ENCODE results near the gene DNAJC15.

The DNAJC15 gene

DNA sequence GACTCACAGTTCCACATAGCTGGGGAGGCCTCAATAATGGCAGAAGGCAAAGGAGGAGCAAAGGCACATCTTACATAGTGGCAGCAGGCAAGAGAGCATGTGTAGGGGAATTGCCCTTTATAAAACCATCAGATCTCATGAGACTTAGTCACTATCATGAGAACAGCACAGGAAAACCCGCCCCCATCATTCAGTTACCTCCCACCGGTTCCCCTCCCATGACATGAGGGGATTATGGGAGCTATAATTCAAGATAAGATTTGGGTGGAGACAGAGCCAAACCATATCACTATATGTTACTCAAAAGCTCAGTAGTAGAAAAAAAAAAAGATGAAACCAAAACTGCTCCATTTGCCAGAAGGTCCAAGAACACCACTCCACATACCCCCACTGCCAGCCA, 58.5 kb downstream of the DNAJC15 start:
- no peak for DNase-seq (ENCODE audit: low read depth in 2 of 2, low spot score in 1 of 2)

DNA sequence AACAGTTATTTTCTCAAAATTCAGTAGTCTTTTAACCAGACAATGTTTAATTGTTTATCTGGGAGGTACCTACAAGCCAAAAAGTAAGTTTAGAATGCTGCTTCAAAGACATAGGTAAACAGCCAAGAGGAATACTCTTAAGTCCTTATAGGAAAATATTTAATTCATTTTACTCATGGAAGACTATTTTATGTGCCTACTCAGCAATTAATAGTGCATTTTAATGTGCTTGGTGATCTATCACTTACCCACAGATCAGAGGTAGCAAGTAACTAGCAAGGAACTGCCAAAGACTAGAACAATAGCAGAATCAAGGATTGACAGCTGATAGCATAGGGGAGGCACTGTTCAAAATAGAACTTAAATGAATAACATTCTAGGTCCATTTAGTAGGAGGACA, 60.4 kb downstream of the DNAJC15 start:
- DNase-seq (ENCODE audit: low read depth in 2 of 2, low spot score in 1 of 2), result no peak

DNA sequence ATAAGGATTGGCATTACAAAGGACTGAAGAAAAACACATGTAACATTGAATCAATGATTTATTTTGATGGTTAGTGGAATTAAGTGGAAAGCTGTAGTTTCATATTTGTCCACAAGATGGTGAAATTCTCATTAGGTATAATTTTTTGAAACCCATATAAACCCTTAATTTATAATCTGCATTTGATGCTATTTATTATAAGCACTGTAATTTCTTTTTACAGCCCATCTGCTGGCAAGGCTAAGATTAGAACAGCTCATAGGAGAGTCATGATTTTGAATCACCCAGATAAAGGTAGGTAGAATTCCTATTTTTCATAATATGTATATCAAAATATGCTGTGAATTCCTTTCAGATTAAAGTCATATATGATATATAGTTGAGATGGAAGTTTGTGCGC, 62.2 kb downstream of the DNAJC15 start:
- DNase-seq (ENCODE audit: low read depth in 2 of 2, low spot score in 1 of 2), result no peak

DNA sequence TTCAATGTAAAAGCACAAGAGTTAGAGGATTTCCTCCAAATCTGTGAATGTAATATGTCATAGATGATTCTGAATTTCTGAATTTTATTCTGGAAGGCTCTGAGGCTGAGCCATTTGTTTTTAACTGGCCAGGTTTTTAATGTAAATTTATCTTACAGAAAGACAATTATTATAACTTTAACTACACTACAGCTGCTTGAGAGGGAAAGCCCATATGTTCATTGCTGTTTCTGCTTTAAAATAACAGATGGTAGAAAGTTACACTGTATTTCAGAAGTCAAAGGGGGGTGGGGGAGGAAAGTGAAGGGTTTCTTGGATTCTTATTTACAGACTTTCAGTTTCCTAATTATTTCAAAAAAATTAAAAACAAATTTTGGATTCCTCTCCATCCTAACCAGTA, 62.8 kb downstream of the DNAJC15 start:
- no peak for DNase-seq (ENCODE audit: low read depth in 2 of 2, low spot score in 1 of 2)

DNA sequence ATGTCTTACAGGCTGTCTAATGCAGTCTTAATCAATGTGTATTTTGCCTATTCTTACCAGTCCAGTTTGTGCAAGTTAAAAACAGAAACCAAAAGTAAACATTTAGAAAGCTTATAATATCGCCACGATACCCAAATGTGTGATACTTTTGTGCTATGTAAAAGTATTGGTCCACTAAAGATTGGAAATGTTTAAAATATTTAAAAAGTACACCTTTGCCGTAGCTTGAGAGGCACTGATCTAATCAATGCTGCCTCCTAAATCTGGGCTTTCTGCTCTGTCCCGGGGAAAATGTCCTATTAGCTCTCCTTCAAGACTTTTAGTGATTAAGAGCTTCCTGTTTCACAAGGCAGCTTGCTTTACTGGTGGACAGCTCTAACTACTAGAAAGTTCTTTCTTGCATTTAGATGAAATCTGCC, 64.7 kb downstream of the DNAJC15 start:
- DNase-seq (ENCODE audit: low read depth in 2 of 2, low spot score in 1 of 2), result no peak

DNA sequence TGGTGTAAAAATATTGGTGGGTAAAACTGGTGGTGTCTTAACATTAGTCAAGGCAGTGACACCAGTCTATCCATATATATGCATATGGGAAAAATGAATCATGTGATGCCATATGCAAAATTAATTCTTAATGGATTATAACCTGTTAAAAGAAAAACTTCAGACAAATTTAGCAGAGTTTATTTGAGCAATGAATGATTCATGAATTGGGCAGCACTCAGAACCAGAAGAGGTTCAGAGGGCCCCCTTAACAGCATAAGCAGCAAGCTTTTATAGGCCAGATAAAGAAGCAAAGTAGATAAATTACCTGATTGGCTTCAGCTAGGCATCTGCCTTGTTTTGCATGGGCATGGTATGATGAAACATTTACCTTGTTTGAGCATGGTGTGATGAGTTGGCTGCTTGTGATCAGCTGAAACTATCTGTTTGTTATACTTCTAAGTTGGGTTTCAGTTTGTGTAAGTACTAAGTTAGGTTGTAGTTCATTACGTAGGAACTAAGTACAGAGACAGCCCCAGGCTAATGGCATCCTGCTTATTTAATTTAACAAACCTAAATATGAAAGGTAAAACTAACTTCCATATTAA, 66.6 kb downstream of the DNAJC15 start:
- no peak for DNase-seq (ENCODE audit: low read depth in 2 of 2, low spot score in 1 of 2)

DNA sequence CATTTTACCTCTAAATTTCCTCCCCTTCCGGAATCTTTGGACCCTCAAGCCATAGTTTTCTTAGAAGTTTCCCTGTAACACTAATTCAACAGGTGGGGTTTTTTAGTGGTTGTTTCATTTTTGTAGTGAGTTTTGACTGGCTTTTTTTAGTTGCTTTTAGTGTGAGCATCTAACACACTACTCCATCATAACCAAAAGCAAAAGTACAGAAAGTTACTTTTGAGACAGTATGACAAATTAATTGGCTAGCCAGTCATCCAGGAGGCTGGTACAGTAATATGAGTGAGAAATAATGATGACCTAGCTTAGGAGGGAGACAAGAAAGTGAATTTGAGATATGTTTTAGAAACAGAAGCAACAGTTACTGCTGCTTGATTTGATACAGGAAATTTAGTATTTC, 71.5 kb downstream of the DNAJC15 start:
- no peak for DNase-seq (ENCODE audit: low read depth in 2 of 2, low spot score in 1 of 2)

DNA sequence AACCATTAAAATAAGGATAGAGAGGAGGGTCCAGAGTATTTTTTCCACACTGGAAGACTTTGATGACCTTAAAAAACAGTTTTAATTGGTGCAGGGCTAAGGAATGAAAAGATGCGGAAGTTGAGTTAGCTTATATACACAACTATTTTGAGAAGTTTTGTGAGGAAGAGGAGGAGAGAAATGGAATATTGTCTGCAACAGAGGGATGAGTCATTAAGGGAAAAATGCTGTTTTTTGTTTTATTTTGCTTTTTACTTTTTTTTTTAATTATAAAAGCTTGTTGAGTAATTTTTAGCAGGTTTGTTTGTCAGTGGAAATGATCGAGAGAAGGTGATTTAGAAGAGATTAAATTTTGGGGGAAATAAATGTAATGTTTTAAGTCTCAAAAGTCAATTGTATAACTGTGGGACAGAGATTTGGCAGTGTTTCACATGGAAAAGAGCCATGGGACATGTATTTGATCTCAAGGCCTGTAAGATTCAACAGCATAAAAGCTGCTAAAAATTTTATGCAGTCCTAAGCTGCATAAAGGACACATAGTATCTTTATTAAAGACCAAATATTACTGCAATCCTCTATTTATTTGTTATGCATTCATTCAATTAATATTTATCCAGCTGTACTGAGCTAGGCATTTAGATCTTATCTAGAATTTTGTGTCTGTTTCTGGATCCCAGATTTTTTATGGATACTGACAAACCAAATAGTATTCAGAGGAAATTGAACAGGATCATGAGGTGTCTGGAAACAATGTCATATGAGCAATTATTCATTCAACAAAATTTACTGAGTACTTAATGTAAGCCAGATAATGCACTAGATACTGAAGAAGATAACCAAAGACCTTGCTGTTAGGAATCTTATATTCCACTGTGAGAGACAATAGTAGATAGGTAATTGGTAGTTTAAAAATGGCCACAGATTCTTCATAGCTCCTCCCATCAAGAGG, 72.7 kb downstream of the DNAJC15 start:
- no peak for DNase-seq (ENCODE audit: low read depth in 2 of 2, low spot score in 1 of 2)

DNA sequence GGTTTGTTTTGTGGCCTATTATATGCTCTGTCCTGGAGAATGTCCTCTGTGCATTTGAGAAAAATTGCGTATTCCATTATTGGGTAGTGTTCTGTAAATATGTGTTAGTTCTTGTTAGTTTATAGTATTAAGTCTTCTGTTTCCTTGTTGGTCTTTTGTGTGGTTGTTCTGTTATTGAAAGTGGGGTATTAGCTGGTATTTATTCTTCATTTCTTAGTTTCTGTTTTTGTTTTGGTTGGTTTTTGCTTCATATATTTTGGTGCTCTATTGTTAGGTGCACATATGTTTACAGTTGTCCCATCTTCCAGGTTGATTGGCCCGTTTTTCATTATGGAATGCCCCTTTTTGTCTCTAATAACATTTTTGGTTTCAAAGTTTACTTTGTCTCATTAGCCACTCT, 77.3 kb downstream of the DNAJC15 start:
- no peak for DNase-seq (ENCODE audit: low read depth in 2 of 2, low spot score in 1 of 2)

DNA sequence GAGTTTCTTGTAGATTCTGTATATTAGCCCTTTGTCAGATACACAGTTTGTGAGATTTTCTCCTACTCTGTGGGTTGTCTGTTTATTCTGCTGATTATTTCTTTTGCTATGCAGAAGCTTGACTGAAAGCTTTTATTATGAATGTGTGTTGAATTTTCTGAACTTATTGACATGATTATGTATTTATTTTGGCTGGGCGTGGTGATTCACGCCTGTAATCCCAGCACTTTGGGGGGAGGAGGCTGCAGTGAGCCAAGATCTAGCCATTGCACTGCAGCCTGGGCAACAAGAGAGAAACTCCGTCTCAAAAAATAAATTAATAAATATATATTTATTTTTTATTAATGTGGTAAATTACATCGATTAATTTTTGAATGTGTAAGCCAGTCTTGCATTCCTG, 78.9 kb downstream of the DNAJC15 start:
- DNase-seq (ENCODE audit: low read depth in 2 of 2, low spot score in 1 of 2), result no peak

DNA sequence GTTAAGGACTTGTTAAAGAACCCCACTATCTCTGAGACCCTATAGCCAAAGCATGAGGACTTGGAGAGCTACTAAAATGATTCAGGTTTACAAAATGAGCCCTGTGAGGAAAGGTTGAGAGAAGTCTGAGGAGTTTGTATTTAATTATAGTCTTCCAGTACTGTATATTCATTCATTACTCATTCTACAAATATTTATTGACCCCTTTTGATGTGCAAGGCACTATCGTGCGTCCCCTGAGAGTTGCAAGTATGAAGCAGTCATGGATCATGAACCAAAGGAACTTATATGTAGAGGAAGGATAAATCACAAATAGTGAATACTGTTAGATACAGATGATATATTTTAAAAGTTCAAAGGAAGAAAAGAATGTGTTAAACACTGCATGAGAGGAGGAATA, 84.4 kb downstream of the DNAJC15 start:
- no peak for DNase-seq (ENCODE audit: low read depth in 2 of 2, low spot score in 1 of 2)

DNA sequence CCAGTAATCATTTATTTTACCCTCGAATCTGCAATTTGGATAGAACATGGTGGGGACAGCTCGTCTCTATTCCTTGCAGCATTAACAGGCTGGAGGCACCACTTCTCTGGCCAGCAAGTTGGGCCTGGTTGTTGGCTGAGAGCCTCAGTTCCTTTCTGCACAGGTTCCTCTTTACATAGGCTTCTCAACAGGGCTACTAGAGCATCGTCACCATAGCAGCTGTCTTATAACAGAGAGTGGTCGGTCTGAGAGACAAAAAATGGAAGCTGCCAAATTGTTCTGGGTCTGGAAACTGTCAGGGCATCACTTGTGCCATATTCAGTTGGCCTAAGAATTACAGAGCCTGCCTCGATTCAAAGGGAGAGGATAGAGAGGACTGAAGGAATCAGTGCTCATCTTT, 86.7 kb downstream of the DNAJC15 start:
- DNase-seq (ENCODE audit: low read depth in 2 of 2, low spot score in 1 of 2), result no peak

DNA sequence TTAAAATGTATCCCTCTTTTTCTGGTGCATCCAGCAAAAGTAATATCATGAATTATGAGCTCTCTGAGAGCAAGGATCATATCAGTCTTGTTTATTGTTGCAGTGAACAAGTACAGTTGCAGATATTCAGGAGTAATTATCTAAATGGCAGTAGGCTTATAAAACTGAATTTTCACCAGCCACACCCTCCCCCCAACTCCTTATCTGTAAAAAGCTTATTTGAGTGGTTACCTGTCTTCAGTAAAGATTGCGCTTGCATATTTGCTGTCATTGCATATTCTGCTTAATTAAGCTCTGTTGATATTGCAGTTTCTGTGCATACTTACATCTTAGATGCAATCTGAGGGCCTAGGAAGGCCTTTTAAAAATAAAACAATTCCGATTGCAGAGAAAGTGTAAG, 87.3 kb downstream of the DNAJC15 start:
- no peak for DNase-seq (ENCODE audit: low read depth in 2 of 2, low spot score in 1 of 2)

DNA sequence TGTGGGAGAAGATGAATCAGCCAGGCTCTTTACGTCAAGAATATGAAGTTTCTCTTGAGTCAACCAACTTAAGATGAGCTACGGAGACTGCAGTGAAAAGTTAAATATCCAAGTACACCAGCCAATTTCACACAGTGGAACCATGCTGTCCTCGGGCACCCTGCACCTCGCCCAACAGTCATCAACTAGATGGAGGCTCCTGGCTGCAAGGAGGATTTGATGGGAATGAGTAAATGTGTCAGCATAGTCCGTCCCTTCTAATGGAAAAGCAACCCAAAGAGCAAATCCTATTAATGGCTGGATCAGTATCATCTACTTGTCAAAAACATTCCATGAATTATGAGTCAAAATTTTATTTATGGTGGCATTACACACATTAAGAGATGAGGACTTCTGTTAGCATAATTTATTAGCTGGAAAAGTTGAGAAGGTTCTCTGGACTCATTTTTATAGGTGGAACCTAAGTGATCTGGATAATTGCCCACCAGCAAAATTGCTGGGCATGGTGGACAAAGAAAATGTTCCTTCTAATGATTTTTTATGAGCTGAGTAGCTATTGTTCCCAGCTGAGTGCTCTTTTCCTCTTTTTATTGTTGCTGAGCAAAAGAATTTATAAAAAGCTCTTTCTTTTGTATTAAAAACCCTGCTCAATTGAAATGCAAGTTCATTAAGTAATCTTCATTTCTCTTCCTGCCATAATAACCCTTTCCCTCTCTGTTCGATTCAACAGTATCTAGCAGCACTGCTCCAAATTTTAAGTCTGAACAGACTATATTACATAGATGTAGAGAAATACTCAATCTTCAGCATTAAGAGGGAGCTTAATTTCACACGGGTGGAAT, 88.4 kb downstream of the DNAJC15 start:
- no peak for DNase-seq (ENCODE audit: low read depth in 2 of 2, low spot score in 1 of 2)

DNA sequence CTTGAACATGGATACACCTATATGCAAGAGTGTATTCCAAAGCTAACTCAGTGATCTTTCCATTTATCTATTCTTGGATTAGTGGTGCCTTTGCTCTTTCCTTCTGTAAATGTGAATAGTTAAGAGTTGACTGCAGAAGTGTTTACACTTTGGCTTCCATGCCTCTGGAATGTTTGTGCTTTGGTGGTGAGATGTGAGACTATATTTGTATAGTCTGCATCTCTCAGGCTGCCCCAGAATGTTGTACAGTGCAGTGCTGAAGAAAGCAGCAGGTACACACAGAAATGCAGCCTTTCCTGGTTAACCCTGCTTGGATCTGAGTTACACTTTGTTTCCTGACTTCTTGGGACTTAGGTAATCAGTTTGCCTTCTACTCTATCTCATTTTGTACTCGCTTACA, 90.2 kb downstream of the DNAJC15 start:
- DNase-seq (ENCODE audit: low read depth in 2 of 2, low spot score in 1 of 2), result no peak

DNA sequence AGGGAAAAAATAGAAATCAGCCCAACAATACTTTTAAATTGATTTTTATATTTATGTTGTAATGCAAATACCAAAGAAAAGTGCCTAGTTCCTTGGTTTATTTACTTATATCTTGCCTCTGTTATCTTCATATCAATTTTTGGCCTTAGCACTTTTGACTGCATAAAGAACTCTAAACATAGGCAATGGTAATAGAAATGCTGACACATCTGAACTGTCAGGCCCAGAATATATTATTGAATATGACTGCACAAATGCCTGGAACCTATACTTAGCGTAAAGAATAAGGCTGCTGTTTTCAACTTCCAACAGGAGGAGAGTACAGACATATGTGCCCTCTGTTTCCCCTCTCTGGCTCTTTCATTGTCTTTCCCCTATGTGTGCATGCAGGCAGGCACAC, 91.1 kb downstream of the DNAJC15 start:
- DNase-seq (ENCODE audit: low read depth in 2 of 2, low spot score in 1 of 2), result no peak

DNA sequence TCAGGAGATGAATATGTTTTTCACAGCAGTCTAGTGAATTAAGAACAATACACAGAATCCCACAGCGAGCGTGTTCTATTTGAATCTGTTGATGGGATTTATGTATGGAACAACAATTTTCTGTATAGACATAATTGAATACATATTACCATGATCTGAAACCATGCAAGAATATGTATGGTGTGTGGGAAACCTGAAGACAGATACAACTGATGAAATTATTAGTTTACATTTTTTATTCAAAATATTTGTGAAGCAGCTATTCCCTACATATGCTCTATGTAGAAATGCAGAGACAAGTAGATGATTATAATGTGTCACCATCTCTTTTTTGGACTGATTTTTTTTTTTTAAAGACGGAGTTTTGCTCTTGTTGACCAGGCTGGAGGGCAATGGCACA, 91.8 kb downstream of the DNAJC15 start:
- DNase-seq (ENCODE audit: low read depth in 2 of 2, low spot score in 1 of 2), result no peak

DNA sequence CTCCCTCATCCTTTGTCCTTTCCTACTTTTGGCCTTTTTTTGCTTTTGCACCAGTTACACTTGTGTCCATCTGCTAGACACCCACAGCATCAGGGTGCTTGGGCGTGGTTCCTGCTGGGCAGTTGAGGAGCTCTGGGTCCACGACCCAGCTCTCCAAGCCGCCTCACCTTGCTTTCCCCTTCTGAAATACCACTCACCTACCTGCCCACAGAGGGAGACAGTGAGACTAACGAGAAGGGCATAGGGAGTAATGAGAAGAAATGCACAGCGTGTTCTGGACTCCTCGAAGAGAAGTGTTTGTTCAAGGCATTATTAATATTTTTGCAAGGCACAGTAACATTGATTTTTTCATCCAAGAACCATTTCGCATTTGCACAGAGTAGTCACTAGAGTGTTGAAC, 92.9 kb downstream of the DNAJC15 start:
- DNase-seq (ENCODE audit: low read depth in 2 of 2, low spot score in 1 of 2), result no peak

DNA sequence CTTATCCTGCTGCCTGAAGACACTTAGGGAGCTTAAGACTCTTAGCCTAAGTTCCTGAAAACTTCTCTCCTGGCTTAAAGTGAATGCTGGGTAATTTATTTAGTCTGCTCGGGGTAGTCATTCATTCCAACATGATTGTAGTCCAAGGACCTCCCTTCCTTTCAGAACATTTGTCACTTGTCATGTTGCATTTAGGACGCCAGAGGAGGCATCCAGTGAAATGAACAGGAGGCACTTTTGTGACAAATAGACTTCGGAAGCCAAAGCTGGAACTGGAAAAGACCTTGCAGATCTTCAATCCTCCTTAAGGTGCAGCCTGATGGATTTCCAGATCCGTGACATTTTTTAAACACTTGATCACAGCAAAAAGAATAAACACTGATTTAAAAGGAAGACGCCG, 95.1 kb downstream of the DNAJC15 start:
- no peak for DNase-seq (ENCODE audit: low read depth in 2 of 2, low spot score in 1 of 2)

DNA sequence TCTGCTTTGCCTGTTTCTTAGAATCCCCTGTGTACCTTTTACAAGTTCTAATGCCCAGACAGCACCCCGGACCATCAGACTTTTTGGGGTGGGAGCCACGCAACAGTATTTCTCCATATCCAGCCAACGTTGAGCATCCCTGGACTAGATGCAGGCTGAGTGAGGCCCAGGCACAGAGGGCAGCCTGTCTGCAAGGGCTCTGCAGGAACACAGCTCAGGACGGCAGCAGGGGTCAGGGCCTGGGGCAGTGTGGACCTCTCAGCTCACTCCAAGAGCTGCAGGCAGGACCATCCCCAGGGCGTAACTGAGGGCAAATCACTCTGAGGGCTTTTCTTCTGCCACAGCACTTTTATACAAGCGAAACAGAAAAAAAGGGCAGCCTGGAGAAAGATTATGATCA, 95.8 kb downstream of the DNAJC15 start:
- no peak for DNase-seq (ENCODE audit: low read depth in 2 of 2, low spot score in 1 of 2)

DNA sequence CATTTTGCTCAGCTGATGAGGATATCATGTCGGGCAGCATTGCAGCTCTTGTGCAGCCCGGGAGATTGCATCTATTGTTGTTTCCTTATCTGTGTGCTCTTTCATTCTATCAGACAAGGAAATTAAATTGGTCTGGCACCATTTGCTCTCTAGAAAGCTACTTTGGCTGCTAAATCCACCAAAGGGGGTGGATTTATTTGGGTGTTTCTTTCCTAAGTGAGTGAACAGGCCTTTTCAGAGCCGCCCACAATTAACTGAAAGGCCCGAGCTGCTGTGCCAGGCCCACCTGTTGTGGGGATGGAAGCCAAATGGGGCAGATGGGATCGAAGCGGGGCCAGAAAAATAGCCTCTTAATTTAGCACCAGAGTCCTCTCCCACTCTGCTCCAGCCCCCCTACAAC, 99.4 kb downstream of the DNAJC15 start:
- no peak for DNase-seq (ENCODE audit: low read depth in 2 of 2, low spot score in 1 of 2)

DNA sequence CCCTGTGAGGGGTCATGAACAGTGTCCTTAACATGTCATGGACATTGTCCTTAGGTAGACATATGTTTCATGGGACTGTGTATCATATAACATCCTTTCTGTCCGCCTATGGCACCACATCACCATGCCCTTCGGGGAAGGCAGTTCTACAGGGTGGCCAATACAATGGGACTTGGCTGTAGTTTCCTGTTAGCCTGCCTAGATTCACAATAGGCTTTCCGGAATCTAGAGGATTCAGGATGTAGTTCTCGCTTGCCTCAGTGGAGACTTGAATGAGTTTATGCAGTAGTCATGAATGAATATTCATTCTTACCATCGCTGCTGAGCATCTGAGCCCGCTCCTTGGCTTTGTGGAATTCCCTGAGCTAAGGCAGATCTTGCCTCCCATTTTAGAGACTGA, 100.5 kb downstream of the DNAJC15 start:
- no peak for DNase-seq (ENCODE audit: low read depth in 2 of 2, low spot score in 1 of 2)

Data from stimulated activated CD8-positive, alpha-beta memory T cell treated with anti-CD3 and anti-CD28 coated beads, Interleukin-4, amount 100 ng/mL, for 4 hours (primary cell).